Measurements from ENCODE around the gene SDK1.
A peak's percentile ranks its signal among the peaks of the same experiment; 100 is the strongest.

SDK1 gene

GRCh38 chr7:3463696-3464095 is 162.6 kb downstream of the SDK1 start:
- no peak for DNase-seq (ENCODE audit: low read depth in 2 of 2)

DNA sequence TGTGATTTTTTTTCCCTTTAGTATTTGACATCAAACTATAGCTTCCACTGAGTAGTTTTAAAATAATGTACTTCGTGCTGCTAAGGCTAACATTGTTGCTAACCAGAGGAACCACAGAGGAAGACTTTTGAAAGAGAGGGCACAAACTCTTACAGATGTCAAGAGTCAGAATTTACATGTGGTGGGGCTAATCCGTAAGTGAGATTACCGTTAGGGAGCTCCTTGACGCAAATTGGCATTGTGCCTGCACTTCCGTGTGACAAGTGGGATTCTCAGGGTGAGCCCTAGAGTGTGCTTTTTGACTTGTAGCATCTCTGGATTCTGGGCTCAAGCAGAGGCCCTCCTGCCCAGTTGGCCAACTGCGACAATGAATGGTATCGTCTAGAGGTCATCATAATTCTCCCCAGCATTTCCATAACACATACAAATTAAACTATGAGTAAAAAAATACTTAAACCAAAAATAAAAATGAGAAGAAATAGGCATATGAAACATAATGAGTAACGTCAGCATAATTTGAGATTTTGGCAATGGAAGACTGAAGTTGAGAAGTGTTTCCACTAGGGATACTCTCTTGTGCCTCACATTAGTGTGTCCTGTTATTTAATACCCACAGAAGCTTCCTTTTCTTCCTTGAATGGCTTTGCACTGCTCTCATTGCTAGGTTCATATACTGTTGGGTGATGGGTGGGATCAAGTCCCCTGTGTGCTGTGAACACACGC is 164.0 kb downstream of the SDK1 start:
- DNase-seq (ENCODE audit: low read depth in 2 of 2), result peak in 1 of 2 donors; percentile 2

- DNase-seq (ENCODE audit: low read depth in 2 of 2), result no peak
These were observed 165.2 kb downstream of the SDK1 start for GRCh38 chr7:3466261-3466660.

GRCh38 chr7:3469641-3470040 is 168.6 kb downstream of the SDK1 start:
- DNase-seq (ENCODE audit: low read depth in 2 of 2), result no peak

DNA sequence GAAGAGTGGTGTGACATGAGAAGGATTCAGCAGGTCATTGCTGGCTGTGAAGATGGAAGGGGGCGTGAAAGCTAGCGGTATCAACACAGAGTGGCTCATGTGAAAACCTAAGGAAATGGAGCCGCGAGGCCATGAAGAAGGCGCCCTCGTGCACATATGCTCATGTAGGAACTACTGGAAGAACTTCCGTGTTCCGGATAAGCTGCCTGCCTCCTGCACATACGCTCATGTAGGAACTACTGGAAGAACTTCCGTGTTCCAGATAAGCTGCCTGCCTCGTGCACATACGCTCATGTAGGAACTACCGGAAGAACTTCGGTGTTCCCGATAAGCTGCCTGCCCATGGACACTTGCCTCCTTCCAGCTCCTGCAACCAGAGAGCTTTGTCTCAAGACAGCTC is 179.1 kb downstream of the SDK1 start:
- DNase-seq (ENCODE audit: low read depth in 2 of 2), result no peak

DNA sequence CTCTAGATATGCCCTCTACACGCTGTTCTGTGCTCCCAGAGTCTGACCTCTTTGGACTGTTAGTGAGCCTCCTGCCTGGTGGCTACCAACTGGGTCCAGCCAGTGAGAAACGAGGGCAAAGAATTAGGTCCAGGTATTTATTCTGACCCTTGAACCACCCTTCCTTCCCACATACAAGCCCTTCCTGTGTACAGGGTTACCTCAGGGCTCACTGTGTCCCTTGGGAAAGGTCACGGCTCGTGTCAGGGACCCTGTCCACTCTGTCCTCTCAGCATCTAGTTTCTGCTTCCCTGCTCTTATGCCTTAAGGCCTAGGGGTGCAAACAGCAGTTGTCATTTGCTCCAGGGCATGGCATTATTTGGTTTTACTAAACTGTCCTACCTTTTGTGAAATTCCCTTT is 180.4 kb downstream of the SDK1 start:
- DNase-seq (ENCODE audit: low read depth in 2 of 2), result no peak

- DNase-seq (ENCODE audit: low read depth in 2 of 2), result no peak
These were observed 181.3 kb downstream of the SDK1 start for GRCh38 chr7:3482147-3482921.

- no peak for DNase-seq (ENCODE audit: low read depth in 2 of 2)
These were observed 185.8 kb downstream of the SDK1 start for GRCh38 chr7:3486841-3487240.

DNA sequence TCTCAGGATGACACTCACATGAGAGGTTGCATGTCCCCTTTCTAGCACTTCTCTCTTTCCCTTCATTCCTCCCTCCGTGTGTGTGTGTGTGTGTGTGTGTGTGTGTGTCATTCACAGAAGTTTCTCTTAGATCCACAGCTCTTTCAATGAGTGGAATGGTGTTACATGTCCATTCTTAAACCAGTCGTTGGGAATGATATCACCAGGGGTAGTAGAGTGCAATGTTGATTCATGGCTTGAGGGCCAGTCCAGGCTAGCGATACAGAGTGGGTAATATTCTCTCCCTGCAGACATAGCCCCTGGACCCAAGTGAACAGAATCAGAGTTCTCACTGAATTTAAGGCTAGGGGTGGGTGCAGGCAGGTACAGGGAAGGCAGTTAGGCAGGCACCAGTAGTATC is 187.8 kb downstream of the SDK1 start:
- DNase-seq (ENCODE audit: low read depth in 2 of 2), result no peak

GRCh38 chr7:3493499-3493898 is 192.4 kb downstream of the SDK1 start:
- DNase-seq (ENCODE audit: low read depth in 2 of 2), result no peak

- no peak for DNase-seq (ENCODE audit: low read depth in 2 of 2)
These were observed 193.9 kb downstream of the SDK1 start for GRCh38 chr7:3494947-3495346.

DNA sequence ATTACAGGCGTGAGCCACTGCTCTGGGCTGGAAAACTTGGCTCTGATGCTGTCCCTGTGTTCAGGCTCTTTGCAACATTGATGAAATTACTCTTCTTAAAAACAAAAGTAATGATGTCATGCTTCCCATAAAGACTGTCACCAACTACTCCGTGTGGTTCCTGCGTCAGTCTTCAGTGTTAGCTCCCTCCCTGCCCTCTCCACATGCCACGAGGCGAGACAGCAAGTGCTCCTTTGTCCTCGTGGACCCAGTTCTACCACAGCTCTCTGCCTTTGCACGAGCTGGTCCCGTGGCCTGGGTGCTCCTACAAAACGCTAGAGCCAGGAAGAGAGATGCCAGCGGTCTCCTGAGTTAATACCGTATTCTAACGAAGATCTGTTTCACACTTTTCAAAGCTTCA is 194.5 kb downstream of the SDK1 start:
- no peak for DNase-seq (ENCODE audit: low read depth in 2 of 2)

DNA sequence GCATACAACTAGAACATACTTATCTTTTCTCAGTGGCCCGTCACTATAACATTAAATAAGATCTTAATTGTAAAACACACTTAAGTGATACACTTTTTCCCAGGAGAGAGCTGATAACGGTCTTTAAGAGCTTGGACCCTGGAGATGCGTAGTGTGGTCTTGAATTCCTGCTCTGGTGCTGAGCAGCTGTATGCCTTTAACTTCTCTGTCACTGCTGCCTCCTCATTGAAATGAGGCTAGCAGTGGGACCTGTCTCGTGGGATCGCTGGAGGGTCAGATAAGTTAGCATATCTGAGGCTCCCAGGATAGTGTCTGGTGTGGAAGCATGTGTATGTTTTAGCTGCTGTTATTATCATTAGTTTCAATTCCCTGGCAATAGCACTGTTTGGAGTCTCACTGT is 194.9 kb downstream of the SDK1 start:
- DNase-seq (ENCODE audit: low read depth in 2 of 2), result no peak

DNA sequence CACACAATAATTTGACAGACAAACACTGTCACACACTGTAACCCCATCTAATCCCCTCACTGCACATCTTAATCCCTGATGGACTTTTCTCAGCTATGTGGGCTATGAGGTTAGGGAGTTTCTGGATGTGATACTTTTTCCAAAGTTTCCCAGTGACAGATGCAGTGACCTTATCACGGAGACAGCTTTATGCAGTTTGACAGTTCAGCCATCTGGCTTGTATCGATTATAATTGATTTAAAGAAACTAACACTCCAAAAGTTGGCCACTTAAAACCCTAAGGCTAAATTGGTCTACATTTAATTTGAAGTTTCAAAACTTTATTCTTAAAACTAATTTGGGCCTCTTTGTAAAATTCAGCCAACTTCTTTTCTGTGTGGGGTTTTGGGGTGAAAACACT is 196.7 kb downstream of the SDK1 start:
- no peak for DNase-seq (ENCODE audit: low read depth in 2 of 2)

DNA sequence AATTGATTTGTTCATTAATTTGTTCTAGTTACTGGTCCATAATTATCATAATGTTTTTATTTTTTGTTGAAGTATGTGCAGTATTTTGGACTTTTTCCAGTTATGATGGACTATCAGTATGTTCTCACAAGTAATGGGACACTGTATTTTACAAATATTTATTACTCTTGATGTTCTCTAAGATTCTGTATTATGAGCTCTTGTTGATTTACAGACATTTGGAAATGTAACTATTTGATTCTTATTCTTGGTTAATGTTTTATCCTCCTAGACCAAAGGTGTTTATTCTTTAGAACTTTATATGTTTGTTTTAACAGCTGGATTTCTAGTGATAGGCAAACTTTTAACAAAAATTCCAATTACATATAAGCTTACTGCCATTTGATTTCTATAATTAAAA is 200.6 kb downstream of the SDK1 start:
- DNase-seq (ENCODE audit: low read depth in 2 of 2), result no peak

- DNase-seq (ENCODE audit: low read depth in 2 of 2), result no peak
These were observed 203.3 kb downstream of the SDK1 start for GRCh38 chr7:3504384-3504783.

- no peak for DNase-seq (ENCODE audit: low read depth in 2 of 2)
These were observed 209.3 kb downstream of the SDK1 start for GRCh38 chr7:3510101-3511020.

- DNase-seq (ENCODE audit: low read depth in 2 of 2), result no peak
These were observed 216.3 kb downstream of the SDK1 start for GRCh38 chr7:3517344-3517743.

GRCh38 chr7:3518546-3518945 is 217.5 kb downstream of the SDK1 start:
- no peak for DNase-seq (ENCODE audit: low read depth in 2 of 2)

DNA sequence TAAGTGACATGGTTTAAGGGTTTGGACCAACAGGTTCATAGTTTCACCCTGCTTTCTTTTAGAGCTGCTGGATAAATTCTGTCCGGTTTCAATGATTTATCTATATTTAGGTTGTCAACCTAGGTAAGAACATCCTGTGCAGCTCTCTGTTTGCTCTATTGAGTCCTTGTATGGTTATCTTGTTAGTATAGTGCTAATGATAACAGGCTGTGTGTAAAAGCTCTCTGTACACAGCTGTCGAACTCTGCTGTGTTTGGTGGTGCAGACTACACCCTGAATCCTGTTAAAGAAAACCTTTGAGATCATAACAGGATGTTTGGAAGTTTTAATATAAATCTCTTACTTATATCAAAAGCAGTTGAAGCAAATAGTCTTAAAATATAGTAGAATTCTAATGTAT is 219.2 kb downstream of the SDK1 start:
- DNase-seq (ENCODE audit: low read depth in 2 of 2), result no peak

DNA sequence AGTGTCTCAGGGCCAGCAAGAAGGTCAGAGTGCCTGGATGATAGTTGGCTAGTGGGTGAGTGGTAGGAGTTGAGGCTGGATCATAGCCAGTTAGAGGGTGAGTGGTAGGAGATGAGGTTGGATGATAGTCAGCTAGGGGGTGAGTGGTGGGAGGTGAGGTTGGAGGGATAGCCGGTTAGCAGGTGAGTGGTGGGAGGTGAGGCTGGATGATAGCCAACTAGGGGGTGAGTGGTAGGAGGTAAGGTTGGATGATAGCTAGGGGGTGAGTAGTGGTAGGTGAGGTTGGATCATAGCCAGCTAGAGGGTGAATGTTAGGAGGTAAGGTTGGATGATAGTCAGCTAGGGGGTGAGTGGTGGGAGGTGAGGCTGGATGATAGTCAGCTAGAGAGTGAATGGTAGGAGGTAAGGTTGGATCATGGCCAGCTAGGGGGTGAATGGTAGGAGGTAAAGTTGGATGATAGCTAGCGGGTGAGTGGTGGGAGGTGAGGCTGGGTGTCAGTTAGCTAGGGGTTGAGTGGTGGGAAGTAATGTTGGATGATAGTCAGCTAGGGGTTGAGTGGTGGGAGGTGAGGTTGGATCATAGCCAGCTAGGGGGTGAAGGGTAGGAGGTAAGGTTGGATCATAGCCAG is 226.6 kb downstream of the SDK1 start:
- DNase-seq (ENCODE audit: low read depth in 2 of 2), result no peak

- no peak for DNase-seq (ENCODE audit: low read depth in 2 of 2)
These were observed 232.0 kb downstream of the SDK1 start for GRCh38 chr7:3533040-3533439.
